Measurements from ENCODE around the gene MALSU1.

GRCh38 chr7:23335136-23335535 lies 36.0 kb downstream of the MALSU1 start:
- TF ChIP-seq CTCF (IDR thresholded peaks at IDR 0.05): no peak
- TF ChIP-seq POLR2A (IDR thresholded peaks at IDR 0.05): no peak

Data from body of pancreas (tissue), 4 donors.